ENCODE measurements around the gene SLFN11.
"Not testable (repeated sequence)": the region's sequence is repeated elsewhere in the genome, so short reads cannot be mapped to it uniquely, and the experiment has no call there.

Gene SLFN11, protein sequence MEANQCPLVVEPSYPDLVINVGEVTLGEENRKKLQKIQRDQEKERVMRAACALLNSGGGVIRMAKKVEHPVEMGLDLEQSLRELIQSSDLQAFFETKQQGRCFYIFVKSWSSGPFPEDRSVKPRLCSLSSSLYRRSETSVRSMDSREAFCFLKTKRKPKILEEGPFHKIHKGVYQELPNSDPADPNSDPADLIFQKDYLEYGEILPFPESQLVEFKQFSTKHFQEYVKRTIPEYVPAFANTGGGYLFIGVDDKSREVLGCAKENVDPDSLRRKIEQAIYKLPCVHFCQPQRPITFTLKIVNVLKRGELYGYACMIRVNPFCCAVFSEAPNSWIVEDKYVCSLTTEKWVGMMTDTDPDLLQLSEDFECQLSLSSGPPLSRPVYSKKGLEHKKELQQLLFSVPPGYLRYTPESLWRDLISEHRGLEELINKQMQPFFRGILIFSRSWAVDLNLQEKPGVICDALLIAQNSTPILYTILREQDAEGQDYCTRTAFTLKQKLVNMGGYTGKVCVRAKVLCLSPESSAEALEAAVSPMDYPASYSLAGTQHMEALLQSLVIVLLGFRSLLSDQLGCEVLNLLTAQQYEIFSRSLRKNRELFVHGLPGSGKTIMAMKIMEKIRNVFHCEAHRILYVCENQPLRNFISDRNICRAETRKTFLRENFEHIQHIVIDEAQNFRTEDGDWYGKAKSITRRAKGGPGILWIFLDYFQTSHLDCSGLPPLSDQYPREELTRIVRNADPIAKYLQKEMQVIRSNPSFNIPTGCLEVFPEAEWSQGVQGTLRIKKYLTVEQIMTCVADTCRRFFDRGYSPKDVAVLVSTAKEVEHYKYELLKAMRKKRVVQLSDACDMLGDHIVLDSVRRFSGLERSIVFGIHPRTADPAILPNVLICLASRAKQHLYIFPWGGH

GRCh38 chr17:35373534-35373983 is at the start of gene SLFN11:
SLFN11 (minus strand) TSS chr17:35373621; CDS start chr17:35363807, 9,814 bp downstream.
- in situ Hi-C loops (cut with HindIII; ENCODE audit: low sequenced_read_pairs) = no loop called here
- H3K4me3 ChIP-seq (ENCODE audit: low read depth, low read length) = peak within 1 kb of the TSS; percentile 41
- peak; percentile 49 for DNase-seq (ENCODE audit: low read depth)
- no peak for TF ChIP-seq CTCF (IDR thresholded peaks at IDR 0.05; ENCODE audit: low read depth, low read length, missing control alignments)

DNA sequence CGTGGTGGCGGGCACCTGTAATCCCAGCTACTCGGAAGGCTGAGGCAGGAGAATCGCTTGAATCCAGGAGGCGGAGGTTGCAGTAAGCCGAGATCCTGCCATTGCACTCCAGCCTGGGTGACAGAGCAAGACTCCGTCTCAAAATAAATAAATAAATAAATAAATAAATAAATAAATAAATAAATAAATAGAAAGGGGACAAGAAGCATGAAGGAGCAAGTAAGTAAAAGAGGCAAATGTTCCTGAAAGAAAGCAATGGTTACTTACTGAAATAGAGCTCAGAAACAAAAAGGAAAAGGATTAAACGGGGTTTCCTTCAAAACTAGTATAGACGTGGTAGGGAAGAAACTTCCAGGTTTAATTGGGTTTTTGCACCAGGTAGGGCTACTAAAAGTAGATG is 47.6 kb upstream of the SLFN11 start:
- H3K4me3 ChIP-seq (ENCODE audit: low read depth, low read length); in situ Hi-C loops (cut with HindIII; ENCODE audit: low sequenced_read_pairs); DNase-seq (ENCODE audit: low read depth): not testable (repeated sequence)

DNA sequence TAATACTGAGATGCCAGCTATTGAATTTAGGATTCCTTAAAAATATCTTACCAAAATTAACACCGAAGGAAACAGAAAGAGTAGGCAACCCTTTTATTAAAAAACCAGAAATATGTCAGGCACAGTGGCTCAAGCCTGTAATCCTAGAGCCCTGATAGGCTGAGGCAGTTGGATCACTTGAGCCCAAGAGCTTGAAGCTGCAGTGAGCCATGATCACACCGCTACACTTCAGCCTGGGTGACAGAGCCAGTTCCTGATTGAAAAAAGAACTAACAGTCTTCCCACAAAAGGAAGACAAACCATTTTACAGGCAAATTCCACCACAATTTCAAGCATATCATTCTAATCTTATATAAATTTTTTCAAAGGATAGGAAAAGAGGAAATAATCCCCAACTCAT is 43.2 kb upstream of the SLFN11 start:
- H3K4me3 ChIP-seq (ENCODE audit: low read depth, low read length) = no peak overlapping the region
- in situ Hi-C loops (cut with HindIII; ENCODE audit: low sequenced_read_pairs) = no loop called here
- DNase-seq (ENCODE audit: low read depth) = no peak
- no peak for TF ChIP-seq CTCF (IDR thresholded peaks at IDR 0.05; ENCODE audit: low read depth, low read length, missing control alignments)

GRCh38 chr17:35414707-35415106 is 41.3 kb upstream of the SLFN11 start:
- DNase-seq (ENCODE audit: low read depth); in situ Hi-C loops (cut with HindIII; ENCODE audit: low sequenced_read_pairs): not testable (repeated sequence)

GRCh38 chr17:35414247-35414646 is 40.8 kb upstream of the SLFN11 start:
- no peak for TF ChIP-seq CTCF (IDR thresholded peaks at IDR 0.05; ENCODE audit: low read depth, low read length, missing control alignments)
- in situ Hi-C loops (cut with HindIII; ENCODE audit: low sequenced_read_pairs) = no loop called here
- H3K4me3 ChIP-seq (ENCODE audit: low read depth, low read length) = no peak overlapping the region
- no peak for DNase-seq (ENCODE audit: low read depth)

More at GRCh38 chr17:35414707-35415106, 41.3 kb upstream of the SLFN11 start:
- not testable (repeated sequence) for H3K4me3 ChIP-seq (ENCODE audit: low read depth, low read length)

GRCh38 chr17:35407531-35407930 is 34.1 kb upstream of the SLFN11 start:
- in situ Hi-C loops (cut with HindIII; ENCODE audit: low sequenced_read_pairs) = no loop called here
- no peak overlapping the region for H3K4me3 ChIP-seq (ENCODE audit: low read depth, low read length)
- TF ChIP-seq CTCF (IDR thresholded peaks at IDR 0.05; ENCODE audit: low read depth, low read length, missing control alignments) = no peak
- no peak for DNase-seq (ENCODE audit: low read depth)

DNA sequence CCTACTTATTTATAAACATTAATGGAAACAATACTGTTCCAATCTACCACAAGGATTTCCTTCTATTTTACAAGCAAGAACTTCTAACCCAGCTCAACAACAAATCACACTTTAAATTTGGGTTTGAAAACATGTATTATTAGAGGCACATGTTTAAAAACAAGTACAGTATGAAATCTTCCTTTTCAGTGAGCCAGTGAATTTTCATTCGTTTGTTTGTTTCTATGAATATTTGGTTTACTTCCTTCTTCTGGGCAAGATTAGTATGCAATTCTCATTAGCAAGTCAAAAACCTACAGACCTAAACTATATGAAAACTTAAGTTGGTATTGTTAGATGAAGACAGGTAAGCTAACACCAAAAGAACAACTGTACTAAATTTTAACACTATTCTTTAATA is 33.1 kb upstream of the SLFN11 start:
- in situ Hi-C loops (cut with HindIII; ENCODE audit: low sequenced_read_pairs) = no loop called here
- H3K4me3 ChIP-seq (ENCODE audit: low read depth, low read length) = no peak overlapping the region
- no peak for DNase-seq (ENCODE audit: low read depth)
- TF ChIP-seq CTCF (IDR thresholded peaks at IDR 0.05; ENCODE audit: low read depth, low read length, missing control alignments) = no peak
